ENCODE results near the gene LEP. TPM values are rescaled to one million over a fixed set of nuclear protein-coding genes. Genes with fewer than 3 reads are reported as not detected.

LEP gene
- under 1 TPM; 0.12 to 0.49 (median 0.36) TPM for polyA plus RNA-seq (ENCODE audit: insufficient read length in 4 of 4)

GRCh38 chr7:128240696-128241386 is at the start of gene LEP:
TSS of gene LEP (plus strand) at chr7:128241278. CDS start at chr7:128252019, 10,741 bp downstream.
- DNase-seq (ENCODE audit: low read depth in 4 of 4, low spot score in 3 of 4), result no peak

GRCh38 chr7:128192497-128193142 is 48.5 kb upstream of the LEP start:
- no peak for DNase-seq (ENCODE audit: low read depth in 4 of 4, low spot score in 3 of 4)

GRCh38 chr7:128194533-128195282 is 46.4 kb upstream of the LEP start:
- no peak for DNase-seq (ENCODE audit: low read depth in 4 of 4, low spot score in 3 of 4)

GRCh38 chr7:128197589-128197988 is 43.5 kb upstream of the LEP start:
- no peak for DNase-seq (ENCODE audit: low read depth in 4 of 4, low spot score in 3 of 4)

- DNase-seq (ENCODE audit: low read depth in 4 of 4, low spot score in 3 of 4), result no peak
These were observed 43.0 kb upstream of the LEP start for GRCh38 chr7:128197989-128198580.

- DNase-seq (ENCODE audit: low read depth in 4 of 4, low spot score in 3 of 4), result no peak
These were observed 40.7 kb upstream of the LEP start for GRCh38 chr7:128200376-128200775.

- no peak for DNase-seq (ENCODE audit: low read depth in 4 of 4, low spot score in 3 of 4)
These were observed 39.9 kb upstream of the LEP start for GRCh38 chr7:128201067-128201689.

- no peak for DNase-seq (ENCODE audit: low read depth in 4 of 4, low spot score in 3 of 4)
These were observed 39.4 kb upstream of the LEP start for GRCh38 chr7:128201690-128202085.

- no peak for DNase-seq (ENCODE audit: low read depth in 4 of 4, low spot score in 3 of 4)
These were observed 38.7 kb upstream of the LEP start for GRCh38 chr7:128202287-128202957.

GRCh38 chr7:128203047-128203491 is 38.0 kb upstream of the LEP start:
- DNase-seq (ENCODE audit: low read depth in 4 of 4, low spot score in 3 of 4), result no peak

- no peak for DNase-seq (ENCODE audit: low read depth in 4 of 4, low spot score in 3 of 4)
These were observed 37.3 kb upstream of the LEP start for GRCh38 chr7:128203710-128204214.

- no peak for DNase-seq (ENCODE audit: low read depth in 4 of 4, low spot score in 3 of 4)
These were observed 36.6 kb upstream of the LEP start for GRCh38 chr7:128204455-128204854.

- no peak for DNase-seq (ENCODE audit: low read depth in 4 of 4, low spot score in 3 of 4)
These were observed 36.0 kb upstream of the LEP start for GRCh38 chr7:128205068-128205467.

- DNase-seq (ENCODE audit: low read depth in 4 of 4, low spot score in 3 of 4), result no peak
These were observed 34.9 kb upstream of the LEP start for GRCh38 chr7:128206017-128206746.

- no peak for DNase-seq (ENCODE audit: low read depth in 4 of 4, low spot score in 3 of 4)
These were observed 34.2 kb upstream of the LEP start for GRCh38 chr7:128206747-128207500.

- DNase-seq (ENCODE audit: low read depth in 4 of 4, low spot score in 3 of 4), result no peak
These were observed 33.5 kb upstream of the LEP start for GRCh38 chr7:128207609-128208008.

- peak; percentile 55 to 76 (median 65) for DNase-seq (ENCODE audit: low read depth in 4 of 4, low spot score in 3 of 4)
These were observed 31.6 kb upstream of the LEP start for GRCh38 chr7:128209229-128210035.

- DNase-seq (ENCODE audit: low read depth in 4 of 4, low spot score in 3 of 4), result no peak
These were observed 31.1 kb upstream of the LEP start for GRCh38 chr7:128210036-128210347.
